Ovary (tissue), 3 donors: ENCODE measurements around the gene JAML.

ENCODE experiments used
- EP300 ChIP-seq: sonication (generic); formaldehyde crosslinking; IDR thresholded peaks from one replicate; pipeline ENCODE4 v1.6.1; 2017; ENCODE audit warnings: antibody characterized with exemption
- POLR2A ChIP-seq: fragments of 450-650 bp; IDR thresholded peaks from one replicate; pipeline ENCODE4 v1.6.1; 2017; ENCODE audit warnings: antibody characterized with exemption, mild to moderate bottlenecking, moderate library complexity
- TF ChIP-seq, protein P1 (sequence below), 3 donors: fragments of 450-650 bp in 2 of 3; fragments of 200-600 bp in 1 of 3; IDR thresholded peaks; one replicate each; pipeline versions ENCODE4 v1.5.1 to v1.8.0; 2016 to 2022; ENCODE audit warnings: antibody characterized with exemption in 3 of 3, mild to moderate bottlenecking in 1 of 3
- donor health status: DM: no; HTN: no; CAD: no.

DNA sequence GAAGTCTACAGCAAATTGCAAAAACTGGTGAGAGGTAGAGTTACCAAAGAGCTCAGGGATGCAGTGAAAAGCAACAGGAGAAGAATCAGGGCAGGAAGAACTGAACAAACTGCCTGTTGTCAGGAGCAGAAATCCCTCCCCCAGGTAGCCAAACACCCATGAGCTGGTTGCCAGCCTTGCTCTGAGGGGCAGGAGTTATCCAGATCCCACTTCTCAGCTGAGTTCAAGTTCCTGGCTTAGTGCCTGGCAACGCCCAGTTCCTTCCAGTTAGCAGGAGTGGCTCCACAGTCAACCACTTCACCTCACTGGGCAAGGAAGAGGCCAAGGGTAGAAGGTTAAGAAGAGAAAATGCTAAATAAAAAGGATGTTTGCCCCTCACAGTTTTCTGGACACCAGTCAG lies 41.1 kb upstream of the JAML start:
- TF ChIP-seq POLR2A (no peak), EP300 (no peak)
- TF ChIP-seq, protein P1, sequence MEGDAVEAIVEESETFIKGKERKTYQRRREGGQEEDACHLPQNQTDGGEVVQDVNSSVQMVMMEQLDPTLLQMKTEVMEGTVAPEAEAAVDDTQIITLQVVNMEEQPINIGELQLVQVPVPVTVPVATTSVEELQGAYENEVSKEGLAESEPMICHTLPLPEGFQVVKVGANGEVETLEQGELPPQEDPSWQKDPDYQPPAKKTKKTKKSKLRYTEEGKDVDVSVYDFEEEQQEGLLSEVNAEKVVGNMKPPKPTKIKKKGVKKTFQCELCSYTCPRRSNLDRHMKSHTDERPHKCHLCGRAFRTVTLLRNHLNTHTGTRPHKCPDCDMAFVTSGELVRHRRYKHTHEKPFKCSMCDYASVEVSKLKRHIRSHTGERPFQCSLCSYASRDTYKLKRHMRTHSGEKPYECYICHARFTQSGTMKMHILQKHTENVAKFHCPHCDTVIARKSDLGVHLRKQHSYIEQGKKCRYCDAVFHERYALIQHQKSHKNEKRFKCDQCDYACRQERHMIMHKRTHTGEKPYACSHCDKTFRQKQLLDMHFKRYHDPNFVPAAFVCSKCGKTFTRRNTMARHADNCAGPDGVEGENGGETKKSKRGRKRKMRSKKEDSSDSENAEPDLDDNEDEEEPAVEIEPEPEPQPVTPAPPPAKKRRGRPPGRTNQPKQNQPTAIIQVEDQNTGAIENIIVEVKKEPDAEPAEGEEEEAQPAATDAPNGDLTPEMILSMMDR (IDR thresholded peaks at IDR 0.05), result no peak
